Esophagus squamous epithelium (tissue), 5 donors: ENCODE data around the gene MS4A10. TPM values are rescaled to one million over a fixed set of nuclear protein-coding genes. Genes with fewer than 3 reads are reported as not detected.

Source experiments
- DNase-seq: peaks from one replicate; lab custom pipeline; 2025; lab: John Stamatoyannopoulos, UW
- H3K27ac ChIP-seq, 4 donors: fragments of 200-600 bp; sonication (generic); one replicate each; pipeline ENCODE4 v1.5.1; 2016 to 2019; ENCODE audit warnings: mild to moderate bottlenecking in 1 of 4
- H3K27me3 ChIP-seq, 4 donors: fragments of 200-600 bp; sonication (generic); 1 replicate in 3 of 4; 2 replicates in 1 of 4; pipeline versions ENCODE4 v1.5.1 to v1.6.0; 2017 to 2021; ENCODE audit warnings: antibody characterized with exemption in 1 of 4
- H3K36me3 ChIP-seq, 3 donors: fragments of 200-600 bp; sonication (generic); one replicate each; pipeline ENCODE4 v1.5.1; 2016 to 2019
- H3K4me1 ChIP-seq, 3 donors: fragments of 200-600 bp; sonication (generic); one replicate each; pipeline ENCODE4 v1.5.1; 2017 to 2019
- H3K4me3 ChIP-seq, 4 donors: fragments of 200-600 bp; sonication (generic); 1 replicate in 3 of 4; 2 replicates in 1 of 4; pipeline ENCODE4 v1.5.1; 2016 to 2019; ENCODE audit warnings: mild to moderate bottlenecking in 2 of 4, moderate library complexity in 1 of 4
- H3K9me3 ChIP-seq, 3 donors: fragments of 200-600 bp; sonication (generic); one replicate each; pipeline ENCODE4 v1.5.1; 2016 to 2019
- POLR2A ChIP-seq, 4 donors: fragments of 450-650 bp; IDR thresholded peaks; one replicate each; pipeline ENCODE4 v1.6.1; 2017; ENCODE audit warnings: antibody characterized with exemption in 4 of 4, mild to moderate bottlenecking in 4 of 4, moderate library complexity in 3 of 4
- WGBS, 2 donors: methylation state at CpG; one replicate each; pipeline ENCODE4 v1.1.5; 2018; 5-methylcytosine and 5-hydroxymethylcytosine counted together
- intact Hi-C: fragments of 100-400 bp; cut with DNase I; formaldehyde crosslinking; loops from one replicate; pipeline ENCODE4 v1.15.0; 2022
- total RNA-seq, 4 donors: library from RNA; depleted of rRNA; stranded (reverse); fragments of >200 nt; gene quantifications; one replicate each; pipeline ENCODE4 v1.1.0, GENCODE V29; 2016
- TF ChIP-seq, protein P1 (sequence below), 6 experiments: fragments of 450-650 bp in 4 of 6; fragments of 200-600 bp in 2 of 6; sonication (generic) in 2 of 6; IDR thresholded peaks; one replicate each; pipeline ENCODE4 v1.5.1; 2016 to 2019; ENCODE audit warnings: antibody characterized with exemption in 6 of 6, mild to moderate bottlenecking in 4 of 6, moderate library complexity in 4 of 6
- donor health status: DM: yes; HTN: yes; CAD: no.

The MS4A10 gene
- total RNA-seq, 4 donors from 2014 or later, result not detected

GRCh38 chr11:60744114-60744513, 41.0 kb upstream of the MS4A10 start:
- H3K27ac ChIP-seq, result no peak overlapping the region
- intact Hi-C loops, result no loop called here
- WGBS, 2 donors, result 83 to 85% methylated on average over 5 of the region's 5 CpGs
- no peak for DNase-seq
- no peaks in the 10 kb centered on the region for H3K36me3 ChIP-seq
- H3K9me3 ChIP-seq, result no peaks in the 10 kb centered on the region
- H3K4me3 ChIP-seq, result no peak overlapping the region
- H3K4me1 ChIP-seq, result no peaks in the 10 kb centered on the region
- peaks cover 0 to 5% (median 0%) of the 10 kb centered on the region in 4 donors for H3K27me3 ChIP-seq
- TF ChIP-seq, protein P1, sequence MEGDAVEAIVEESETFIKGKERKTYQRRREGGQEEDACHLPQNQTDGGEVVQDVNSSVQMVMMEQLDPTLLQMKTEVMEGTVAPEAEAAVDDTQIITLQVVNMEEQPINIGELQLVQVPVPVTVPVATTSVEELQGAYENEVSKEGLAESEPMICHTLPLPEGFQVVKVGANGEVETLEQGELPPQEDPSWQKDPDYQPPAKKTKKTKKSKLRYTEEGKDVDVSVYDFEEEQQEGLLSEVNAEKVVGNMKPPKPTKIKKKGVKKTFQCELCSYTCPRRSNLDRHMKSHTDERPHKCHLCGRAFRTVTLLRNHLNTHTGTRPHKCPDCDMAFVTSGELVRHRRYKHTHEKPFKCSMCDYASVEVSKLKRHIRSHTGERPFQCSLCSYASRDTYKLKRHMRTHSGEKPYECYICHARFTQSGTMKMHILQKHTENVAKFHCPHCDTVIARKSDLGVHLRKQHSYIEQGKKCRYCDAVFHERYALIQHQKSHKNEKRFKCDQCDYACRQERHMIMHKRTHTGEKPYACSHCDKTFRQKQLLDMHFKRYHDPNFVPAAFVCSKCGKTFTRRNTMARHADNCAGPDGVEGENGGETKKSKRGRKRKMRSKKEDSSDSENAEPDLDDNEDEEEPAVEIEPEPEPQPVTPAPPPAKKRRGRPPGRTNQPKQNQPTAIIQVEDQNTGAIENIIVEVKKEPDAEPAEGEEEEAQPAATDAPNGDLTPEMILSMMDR (IDR thresholded peaks at IDR 0.05), result no peak
- no peak for TF ChIP-seq POLR2A (IDR thresholded peaks at IDR 0.05)

DNA sequence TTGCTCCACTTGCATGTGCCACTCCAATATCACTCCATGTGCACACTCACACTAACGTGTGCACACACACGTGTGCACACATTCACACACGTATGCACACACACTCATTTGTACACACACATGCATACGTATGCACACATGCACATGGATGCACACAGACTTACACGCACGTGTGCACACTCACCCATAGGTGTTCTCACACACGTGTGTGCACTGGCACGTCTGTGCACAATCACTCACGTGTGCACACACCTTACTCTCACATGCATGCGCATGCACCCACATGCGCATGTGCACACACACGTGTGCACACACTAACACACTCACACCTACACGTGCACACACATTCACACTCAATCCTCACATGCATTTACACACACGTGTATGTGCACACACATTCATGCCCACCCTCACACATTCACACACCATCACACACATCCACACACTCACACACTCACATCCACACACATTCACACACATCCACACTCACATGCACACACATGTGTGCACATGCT, 37.7 kb upstream of the MS4A10 start:
- Histone ChIP-seq H3K27me3 (peaks cover 0 to 30% (median 0%) of the 10 kb centered on the region in 4 donors), H3K36me3 (no peaks in the 10 kb centered on the region), H3K4me3 (no peak overlapping the region), H3K27ac (no peak overlapping the region), H3K9me3 (no peaks in the 10 kb centered on the region), H3K4me1 (no peaks in the 10 kb centered on the region)
- intact Hi-C loops, result no loop called here
- WGBS, 2 donors, result 89 to 95% methylated on average over 14 of the region's 14 CpGs
- no peak for DNase-seq
- TF ChIP-seq, protein P1 (IDR thresholded peaks at IDR 0.05), result no peak
- TF ChIP-seq POLR2A (IDR thresholded peaks at IDR 0.05), result no peak

GRCh38 chr11:60748225-60748624, 36.9 kb upstream of the MS4A10 start:
- no peak overlapping the region for H3K4me3 ChIP-seq
- H3K4me1 ChIP-seq, result no peaks in the 10 kb centered on the region
- H3K9me3 ChIP-seq, result no peaks in the 10 kb centered on the region
- intact Hi-C loops, result no loop called here
- 85 to 100% methylated on average over 1 to 13 of the region's 17 CpGs for WGBS, 2 donors
- no peaks in the 10 kb centered on the region for H3K36me3 ChIP-seq
- peaks cover 0 to 36% (median 0%) of the 10 kb centered on the region in 4 donors for H3K27me3 ChIP-seq
- TF ChIP-seq POLR2A (IDR thresholded peaks at IDR 0.05), result no peak
- TF ChIP-seq, protein P1 (IDR thresholded peaks at IDR 0.05), result no peak
- H3K27ac ChIP-seq, result no peak overlapping the region
- no peak for DNase-seq

GRCh38 chr11:60748821-60749220, 36.3 kb upstream of the MS4A10 start:
- intact Hi-C loops, result no loop called here
- Histone ChIP-seq H3K27me3 (peaks cover 0 to 40% (median 0%) of the 10 kb centered on the region in 4 donors), H3K9me3 (no peaks in the 10 kb centered on the region), H3K4me3 (no peak overlapping the region), H3K4me1 (no peaks in the 10 kb centered on the region), H3K36me3 (no peaks in the 10 kb centered on the region), H3K27ac (no peak overlapping the region)
- WGBS, 2 donors, result 57 to 58% methylated on average over 6 to 7 of the region's 8 CpGs
- TF ChIP-seq, protein P1 (IDR thresholded peaks at IDR 0.05), result no peak
- no peak for TF ChIP-seq POLR2A (IDR thresholded peaks at IDR 0.05)
- DNase-seq, result no peak

GRCh38 chr11:60750911-60751310, 34.2 kb upstream of the MS4A10 start:
- no peak overlapping the region for H3K27ac ChIP-seq
- H3K4me1 ChIP-seq, result no peaks in the 10 kb centered on the region
- WGBS, 2 donors, result 52 to 54% methylated on average over 2 to 3 of the region's 3 CpGs
- intact Hi-C loops, result no loop called here
- H3K9me3 ChIP-seq, result no peaks in the 10 kb centered on the region
- H3K4me3 ChIP-seq, result no peak overlapping the region
- H3K36me3 ChIP-seq, result no peaks in the 10 kb centered on the region
- H3K27me3 ChIP-seq, result peaks cover 0 to 40% (median 0%) of the 10 kb centered on the region in 4 donors
- TF ChIP-seq, protein P1 (IDR thresholded peaks at IDR 0.05), result no peak
- no peak for TF ChIP-seq POLR2A (IDR thresholded peaks at IDR 0.05)
- no peak for DNase-seq
